Renal cortex interstitium (tissue), 11 donors: ENCODE data around the gene RGP1. TPM values are rescaled to one million over a fixed set of nuclear protein-coding genes. Genes with fewer than 3 reads are reported as not detected.
A peak's percentile ranks its signal among the peaks of the same experiment; 100 is the strongest.

Source experiments
- DNase-seq, 11 donors: peaks; one replicate each; pipeline ENCODE4 v3.0.0-alpha.2; 2013; ENCODE audit warnings: low read depth in 9 of 11, low spot score in 4 of 11; ENCODE audit errors: extremely low read depth in 1 of 11
- polyA plus RNA-seq, 3 donors: library from polyadenylated mRNA; unstranded; fragments of 120-200 nt; gene quantifications; one replicate each; pipeline ENCODE4 v1.2.1, GENCODE V29; 2013; ENCODE audit not compliant: insufficient read length in 3 of 3

RGP1 gene
- polyA plus RNA-seq, 3 donors = 28.8 to 30.3 (median 29.0) TPM

DNA sequence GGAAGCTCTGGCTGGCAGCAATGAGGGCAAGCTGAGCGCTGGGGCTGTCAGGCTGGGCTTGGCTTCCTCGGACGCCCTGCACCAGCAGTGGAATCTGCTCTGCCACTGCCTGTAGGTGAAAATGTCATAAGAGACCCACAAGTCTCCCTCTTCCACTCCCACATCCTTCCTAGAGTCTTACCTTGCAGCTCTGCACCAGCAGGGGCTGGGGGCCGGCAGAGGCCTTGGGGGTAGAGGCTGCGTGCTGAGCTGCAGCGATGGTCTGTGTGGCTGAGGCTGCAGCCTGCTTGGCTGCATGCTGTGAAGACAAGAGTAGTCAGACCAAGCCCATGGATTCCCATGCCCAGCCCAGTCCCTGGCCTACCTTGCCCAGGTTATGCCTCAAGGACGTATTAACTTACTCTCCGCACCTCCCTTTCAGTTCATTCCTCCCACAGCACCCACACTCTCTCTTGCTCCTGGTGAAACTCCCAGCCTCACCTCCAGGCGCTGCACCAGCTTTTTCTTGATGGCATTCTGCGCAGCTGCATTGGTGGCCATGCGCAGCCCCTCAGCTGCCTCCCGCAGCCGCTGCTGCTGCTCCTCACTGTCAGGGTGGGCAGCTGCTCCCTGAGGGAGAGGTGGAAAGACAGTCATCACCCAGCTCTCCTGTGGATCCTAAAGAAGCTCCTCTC is 34.4 kb upstream of the RGP1 start:
- DNase-seq = no peak

DNA sequence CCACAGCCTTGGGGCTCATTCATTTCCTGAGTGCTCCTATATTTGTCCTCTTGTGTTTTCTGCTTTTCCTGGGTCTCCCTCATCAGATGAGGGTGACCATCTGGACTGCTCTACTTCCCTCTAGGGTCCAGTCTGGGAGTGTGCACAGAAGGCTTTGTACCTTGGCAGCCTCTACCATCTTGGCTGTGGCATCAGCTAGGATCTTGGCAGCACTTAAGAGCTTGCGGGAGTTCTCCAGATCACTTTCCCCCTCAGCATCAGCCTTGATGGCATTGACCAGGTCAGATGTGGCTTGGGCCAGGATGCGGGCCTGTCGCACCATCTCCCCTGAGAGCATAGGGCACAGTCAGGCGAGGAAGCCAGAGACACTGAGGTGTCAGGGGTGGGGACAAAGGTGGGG is 32.9 kb upstream of the RGP1 start:
- no peak for DNase-seq

GRCh38 chr9:35717132-35717870 is 31.8 kb upstream of the RGP1 start:
- DNase-seq = no peak

- DNase-seq = no peak
These were observed 30.2 kb upstream of the RGP1 start for GRCh38 chr9:35718721-35719511.

DNA sequence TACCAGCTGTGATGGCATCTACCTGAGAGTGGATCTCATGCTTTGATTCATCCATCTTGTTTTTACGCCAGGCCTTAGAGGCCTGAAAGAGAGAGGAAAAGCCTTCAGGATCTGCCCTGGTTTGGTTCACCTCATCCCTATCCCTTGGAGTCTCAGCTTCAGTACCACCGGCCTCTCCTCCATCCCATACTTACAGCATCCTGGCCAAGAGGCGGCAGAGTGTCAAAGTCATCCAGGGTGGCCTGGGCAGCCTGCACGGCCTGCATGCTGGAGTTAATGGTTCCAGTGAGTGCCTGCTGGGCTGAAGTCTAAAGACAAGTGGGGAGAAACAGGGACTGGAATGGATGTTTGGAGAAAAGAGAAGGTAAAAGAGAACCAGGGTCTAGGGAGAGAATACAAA is 29.5 kb upstream of the RGP1 start:
- DNase-seq = no peak

DNA sequence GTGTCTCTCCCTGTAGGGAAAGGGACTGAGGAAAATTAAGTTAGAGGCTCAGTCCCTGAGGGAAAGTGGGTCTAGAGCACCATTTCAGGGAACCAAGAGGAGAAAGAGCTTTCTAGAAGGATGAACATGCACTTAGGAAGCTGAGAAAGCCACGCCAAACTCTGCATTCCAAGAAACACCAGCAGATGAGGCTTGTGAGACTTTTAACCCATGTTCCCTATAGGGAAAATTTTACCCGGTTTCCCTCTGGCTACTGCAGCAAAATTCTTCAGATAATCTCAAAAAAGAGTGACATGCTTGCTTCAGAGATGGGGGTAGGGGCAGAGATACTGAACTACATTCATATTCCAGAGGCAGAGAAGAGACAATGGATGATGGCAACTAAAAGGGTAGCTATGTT is 25.7 kb upstream of the RGP1 start:
- no peak for DNase-seq

DNA sequence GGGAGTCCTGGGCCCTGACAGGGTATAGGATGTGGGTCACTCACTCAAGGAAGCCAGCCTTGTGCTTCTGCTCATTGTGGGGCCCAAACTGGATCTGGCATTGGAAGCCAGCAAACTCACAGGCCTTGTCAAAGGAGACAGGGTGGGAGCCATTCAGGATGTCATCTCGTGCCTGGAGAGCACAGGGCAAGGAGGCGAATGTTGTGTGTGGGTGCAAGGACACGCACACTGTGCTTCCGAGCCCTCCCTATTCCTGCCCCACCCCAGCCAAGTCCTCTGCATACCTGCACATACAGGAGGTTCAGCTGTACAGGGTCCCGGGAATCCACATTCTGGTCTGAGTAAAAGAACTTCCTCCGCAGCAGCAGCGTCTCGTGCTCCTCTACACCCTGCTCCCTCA is 25.2 kb upstream of the RGP1 start:
- DNase-seq = no peak

GRCh38 chr9:35725362-35725761 is 23.7 kb upstream of the RGP1 start:
- DNase-seq = no peak

- no peak for DNase-seq
These were observed 22.2 kb upstream of the RGP1 start for GRCh38 chr9:35726931-35727330.

DNA sequence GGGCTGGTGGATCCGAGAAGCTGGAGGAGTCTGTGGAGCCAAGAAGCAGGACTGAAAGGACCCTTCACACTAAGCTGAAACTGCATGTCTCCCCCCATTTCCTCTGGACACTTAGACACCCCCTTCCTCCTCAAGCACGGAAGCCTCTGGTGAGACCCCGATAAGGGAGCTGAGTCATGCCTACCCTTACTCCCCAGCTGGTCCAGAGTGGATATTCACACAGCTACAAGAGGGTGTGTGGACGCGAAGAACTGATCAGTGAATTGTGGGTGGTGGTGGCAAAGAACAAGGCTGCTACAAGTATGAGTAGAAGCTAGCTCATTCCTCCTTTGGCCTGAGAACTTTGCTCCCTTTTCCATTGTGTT is 21.4 kb upstream of the RGP1 start:
- DNase-seq = no peak

- DNase-seq = peak in 8 of 11 donors; percentile 46 to 80 (median 57)
These were observed 20.8 kb upstream of the RGP1 start for GRCh38 chr9:35728041-35728971.

- no peak for DNase-seq
These were observed 20.0 kb upstream of the RGP1 start for GRCh38 chr9:35729101-35729500.

DNA sequence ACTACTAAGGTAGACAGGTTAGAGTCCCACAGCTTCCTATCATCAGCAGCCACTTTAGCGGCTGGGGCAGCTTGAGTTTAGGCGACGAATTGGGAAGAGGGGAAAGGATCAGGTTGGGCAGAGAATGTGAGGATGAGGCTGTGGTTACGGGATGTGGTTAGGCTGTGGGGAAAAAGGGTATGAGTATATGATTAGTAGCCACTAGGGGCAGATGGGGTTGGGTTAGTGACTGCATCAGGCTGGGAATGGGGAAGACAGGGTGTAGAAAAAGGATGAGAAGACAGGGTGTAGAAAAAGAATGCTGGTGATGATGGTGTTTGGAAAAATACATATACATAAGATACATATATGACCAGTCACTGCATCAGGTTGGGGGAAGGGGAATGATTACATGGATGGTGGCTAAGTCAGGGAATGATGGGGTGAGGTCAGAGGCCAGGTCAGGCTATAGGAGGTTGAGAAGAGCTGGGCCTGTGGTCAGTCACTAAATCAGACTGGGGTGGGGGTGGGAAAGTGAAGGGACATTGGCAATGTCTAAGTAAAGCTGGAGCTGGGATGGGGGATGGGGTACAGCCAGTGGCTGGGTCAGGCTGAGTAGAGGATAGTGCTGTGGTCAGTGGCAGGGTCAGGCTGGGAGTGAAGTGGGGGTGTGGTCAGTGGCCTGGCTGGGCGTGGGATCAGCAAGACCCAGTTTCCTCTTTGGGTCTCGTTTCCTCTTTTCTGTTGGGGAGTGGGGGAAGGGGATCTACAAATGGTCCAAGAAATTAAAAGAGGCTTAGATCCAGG is 19.2 kb upstream of the RGP1 start:
- peak in 2 of 11 donors; percentile 17 to 29 for DNase-seq

- DNase-seq = no peak
These were observed 18.6 kb upstream of the RGP1 start for GRCh38 chr9:35730486-35730854.

DNA sequence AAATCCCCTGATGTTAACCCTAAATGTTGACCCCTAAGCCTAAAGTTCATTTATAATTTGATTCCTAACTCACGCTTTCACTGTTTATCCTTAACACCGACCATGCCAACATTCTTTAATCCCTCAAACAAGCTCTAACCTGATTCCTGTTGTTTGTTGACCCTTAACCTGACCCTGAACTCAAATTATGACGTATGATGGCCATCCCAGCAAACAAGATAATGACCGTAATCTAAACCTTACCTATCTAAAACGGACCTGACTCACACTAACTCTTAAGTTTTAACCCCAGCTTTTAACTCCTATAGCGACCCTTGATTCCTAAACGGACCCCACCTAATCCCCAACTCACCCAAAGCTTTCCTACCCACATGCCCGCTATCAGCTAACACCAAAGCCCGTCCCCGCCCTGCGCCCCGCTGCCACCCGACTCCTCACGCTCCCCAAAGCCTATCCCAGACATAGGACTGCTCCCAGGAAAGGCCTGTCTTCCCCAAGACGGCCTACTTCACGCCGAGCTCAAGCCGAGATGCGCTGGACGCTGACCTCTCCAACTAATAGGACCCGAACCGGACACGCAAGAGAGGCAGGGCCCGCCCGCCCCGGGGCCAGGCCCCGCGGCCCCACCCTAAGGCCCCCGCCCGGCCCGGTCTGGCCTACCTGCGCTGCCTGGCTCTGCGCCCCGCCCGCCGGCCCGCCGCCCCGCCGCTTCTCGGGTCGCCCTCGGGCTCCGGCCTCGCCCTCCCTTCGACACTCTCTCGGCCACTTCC is 17.5 kb upstream of the RGP1 start:
- peak in 2 of 11 donors; percentile 20 to 70 for DNase-seq

DNA sequence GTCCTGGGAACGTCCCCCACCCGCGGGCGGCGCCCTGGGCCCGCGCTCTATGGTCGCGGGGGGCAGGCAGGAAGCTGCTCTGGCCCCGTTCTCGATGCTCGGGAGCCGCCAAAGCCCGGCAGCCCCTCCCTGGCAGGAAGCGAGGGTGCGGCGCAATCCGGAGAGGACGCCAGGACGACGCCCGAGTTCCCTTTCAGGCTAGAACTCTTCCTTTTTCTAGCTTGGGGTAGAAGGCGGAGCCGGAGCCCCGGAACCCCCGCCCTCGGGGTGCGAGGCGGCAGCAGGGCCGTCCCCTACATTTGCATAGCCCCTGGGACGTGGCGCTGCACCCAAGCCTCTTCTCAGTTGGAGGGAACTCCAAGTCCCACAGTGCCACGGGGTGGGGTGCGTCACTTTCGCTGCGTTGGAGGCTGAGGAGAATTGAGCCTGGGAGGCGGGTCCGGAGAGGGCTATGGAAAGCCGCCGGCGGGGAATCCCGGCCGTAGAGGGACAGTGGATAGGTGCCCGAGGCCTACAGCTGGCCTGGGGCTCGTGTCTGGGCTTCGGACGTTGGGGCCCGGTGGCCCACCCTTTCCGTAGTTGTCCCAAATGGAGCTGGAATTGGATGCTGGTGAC is 16.8 kb upstream of the RGP1 start, which contains the start of the genes CREB3 and TLN1:
Gene CREB3, plus strand, starts transcription at position 482 of the 615 bp plus-strand sequence. Its CDS starts 107 bp downstream, at position 589.
Gene TLN1, minus strand, starts transcription at position 11 of the 615 bp plus-strand sequence. CDS start 6,501 bp downstream, outside the sequence.
- peak; percentile 88 to 97 (median 95) for DNase-seq
